Right cardiac atrium (tissue), 5 donors: ENCODE measurements around the gene APOD. TPM values are rescaled to one million over a fixed set of nuclear protein-coding genes. Genes with fewer than 3 reads are reported as not detected.

ENCODE experiments used
- ATAC-seq, 2 donors: fragments of 200-7000 bp; cut with Tn5 transposase; one replicate each; pipeline versions ENCODE4 v1.8.0 to v1.9.1; 2020; ENCODE audit warnings: moderate library complexity in 2 of 2, mild to moderate bottlenecking in 1 of 2
- DNase-seq, 3 donors: peaks; one replicate each; pipeline ENCODE4 v3.0.0-alpha.2; 2020
- H3K27ac ChIP-seq: one replicate; pipeline ENCODE4 v1.5.1; 2013; ENCODE audit warnings: mild to moderate bottlenecking, low read length, control low read depth, moderate library complexity
- H3K27me3 ChIP-seq: one replicate; pipeline ENCODE4 v1.6.1; 2013; ENCODE audit not compliant: control insufficient read depth, insufficient read depth
- H3K4me1 ChIP-seq: one replicate; pipeline ENCODE4 v1.6.1; 2013; ENCODE audit warnings: low read length; ENCODE audit not compliant: control insufficient read depth, insufficient read depth
- H3K4me3 ChIP-seq: one replicate; pipeline ENCODE4 v1.5.1; 2013; ENCODE audit warnings: low read length, control low read depth
- H3K9me3 ChIP-seq: one replicate; pipeline ENCODE4 v1.6.1; 2013; ENCODE audit warnings: low read length; ENCODE audit not compliant: control insufficient read depth
- WGBS: extraction: QIAGEN DNeasy Blood & Tissue Kit; methylation state at CpG from one replicate; pipeline ENCODE4 v1.1.7; 2013; 5-methylcytosine and 5-hydroxymethylcytosine counted together
- intact Hi-C, 4 donors: fragments of 100-400 bp; cut with DNase I; formaldehyde crosslinking; loops; one replicate each; pipeline versions ENCODE4 v1.11.0 to v1.14.0; 2022 to 2023
- polyA plus RNA-seq: library from polyadenylated mRNA; stranded (reverse); fragments of 200-250 nt; gene quantifications from one replicate; pipeline ENCODE4 v1.2.3, GENCODE V29; 2013
- total RNA-seq, 4 donors: library from RNA; stranded (reverse); fragmentation: NEBNext Ultra II Directional; extraction: Animal tissue kit (Norgen Biotek cat#: 25700); gene quantifications; one replicate each; pipeline ENCODE4 v1.2.1, GENCODE V29; 2021
- donor health status: healthy with polysubstance abuse.
- donor health status: DM: no; HTN: yes; CAD: no.
- donor health status: DM: no; HTN: no; CAD: no.
- donor health status: DM: no; HTN: yes; CAD: no; lungs with severe emphysema.
- donor health status: DM: yes; HTN: yes; CAD: no.

Gene APOD
- total and polyA plus RNA-seq, 5 donors: 31.8 to 174 (median 41.1) TPM

GRCh38 chr3:195524171-195524896 is 59.4 kb downstream of the APOD start:
- ATAC-seq: no peak
- Histone ChIP-seq H3K4me1 (no peaks in the 10 kb centered on the region), H3K27ac (no peak overlapping the region), H3K27me3 (no peaks in the 10 kb centered on the region), H3K9me3 (no peaks in the 10 kb centered on the region), H3K4me3 (no peak overlapping the region)
- no peak for DNase-seq
- WGBS: 74% methylated on average over 14 of the region's 14 CpGs
- intact Hi-C loops: loop anchor here in 1 of 4 donors (5.0 kb wide), 1 partner anchor 247 kb away; no protein-coding TSS in a partner anchor

GRCh38 chr3:195522254-195523023 is 61.3 kb downstream of the APOD start:
- ATAC-seq (no peak), DNase-seq (no peak)
- H3K9me3 ChIP-seq: no peaks in the 10 kb centered on the region
- intact Hi-C loops: loop anchor here (2.0 to 5.0 kb wide), 2 partner anchors 245 to 252 kb away; partner anchors contain the start of gene XXYLT1 (in 3 of the 4)
- H3K27ac ChIP-seq: no peak overlapping the region
- WGBS: 58% methylated on average over 6 of the region's 6 CpGs
- no peaks in the 10 kb centered on the region for H3K27me3 ChIP-seq
- H3K4me3 ChIP-seq: no peak overlapping the region
- H3K4me1 ChIP-seq: no peaks in the 10 kb centered on the region

Other genes with a start within 250 kb of the APOD start
- gene ACAP2, start 140.9 kb downstream of the APOD start, total RNA-seq: 10 to 100 TPM; 20.9 to 23.4 (median 21.4) TPM
- gene ACAP2, start 140.9 kb downstream of the APOD start, polyA plus RNA-seq: 5.3 TPM
- 10 to 100 TPM; 44.7 to 52.4 (median 46.7) TPM for gene PPP1R2, start 40.6 kb downstream of the APOD start, total RNA-seq
- 31.1 TPM for gene PPP1R2, start 40.6 kb downstream of the APOD start, polyA plus RNA-seq
- 1 to 10 TPM in 3 of 4 donors, under 1 TPM in 1; 0.86 to 4.8 (median 1.9) TPM for gene MUC20, start 137.0 kb upstream of the APOD start, total RNA-seq
- 1.7 TPM for gene MUC20, start 137.0 kb upstream of the APOD start, polyA plus RNA-seq
- gene MUC4, start 228.0 kb upstream of the APOD start, total RNA-seq: under 1 TPM in 1 of 4 donors, not detected in 3; 0.12 TPM
- 0.02 TPM for gene MUC4, start 228.0 kb upstream of the APOD start, polyA plus RNA-seq